H9 (cell line): ENCODE measurements around the gene GGA1. TPM values are rescaled to one million over a fixed set of nuclear protein-coding genes. Genes with fewer than 3 reads are reported as not detected.

Experiments used
- DNase-seq: peaks from one replicate; pipeline ENCODE4 v3.0.0-alpha.2; 2017
- H2AFZ ChIP-seq: one replicate; pipeline ENCODE4 v1.6.1; 2013; ENCODE audit warnings: mild to moderate bottlenecking, low read length, control low read depth, moderate library complexity
- H2AK5ac ChIP-seq: 2 replicates; pipeline ENCODE4 v1.6.1; 2013; ENCODE audit warnings: low read length, control low read depth, mixed read lengths; ENCODE audit not compliant: insufficient read length
- H2BK120ac ChIP-seq: one replicate; pipeline ENCODE4 v1.6.1; 2013; ENCODE audit warnings: low read depth, mild to moderate bottlenecking, low read length, control low read depth, inconsistent platforms; ENCODE audit not compliant: poor library complexity, severe bottlenecking
- H2BK12ac ChIP-seq: 2 replicates; pipeline ENCODE4 v1.6.1; 2013; ENCODE audit warnings: low read length, control low read depth, mixed read lengths, low read depth; ENCODE audit not compliant: insufficient read length
- H2BK15ac ChIP-seq: 2 replicates; pipeline ENCODE4 v1.6.1; 2013; ENCODE audit warnings: low read depth, low read length, control low read depth
- H2BK20ac ChIP-seq: one replicate; pipeline ENCODE4 v1.6.1; 2013; ENCODE audit warnings: low read depth, mild to moderate bottlenecking, low read length, control low read depth, inconsistent platforms; ENCODE audit not compliant: poor library complexity, severe bottlenecking
- H2BK5ac ChIP-seq: 2 replicates; pipeline ENCODE4 v1.6.1; 2013; ENCODE audit warnings: low read length, control low read depth, mixed read lengths; ENCODE audit not compliant: insufficient read length
- H3K14ac ChIP-seq: 2 replicates; pipeline ENCODE4 v1.6.1; 2013; ENCODE audit warnings: low read length, control low read depth; ENCODE audit not compliant: insufficient read depth
- H3K18ac ChIP-seq: 2 replicates; pipeline ENCODE4 v1.6.1; 2013; ENCODE audit warnings: low read depth, mild to moderate bottlenecking, mixed read lengths, low read length, control low read depth; ENCODE audit not compliant: insufficient read length
- H3K23ac ChIP-seq: 2 replicates; pipeline ENCODE4 v1.6.1; 2013; ENCODE audit warnings: low read length, control low read depth, mixed read lengths, low read depth; ENCODE audit not compliant: insufficient read length
- H3K23me2 ChIP-seq: 2 replicates; pipeline ENCODE4 v1.6.1; 2013; ENCODE audit warnings: low read depth, mild to moderate bottlenecking, mixed read lengths, low read length, control low read depth; ENCODE audit not compliant: insufficient read length, poor library complexity, severe bottlenecking
- H3K27ac ChIP-seq: 2 replicates; pipeline ENCODE4 v1.5.1; 2013; ENCODE audit warnings: low read length, control low read depth, mixed read lengths, low read depth; ENCODE audit not compliant: insufficient read length
- H3K27me3 ChIP-seq: 2 replicates; pipeline ENCODE4 v1.6.1; 2013; ENCODE audit warnings: low read length, control low read depth, inconsistent platforms; ENCODE audit not compliant: insufficient read depth
- H3K4ac ChIP-seq: 2 replicates; pipeline ENCODE4 v1.6.1; 2013; ENCODE audit warnings: low read depth, mild to moderate bottlenecking, control low read depth, inconsistent platforms, low read length, moderate library complexity
- H3K4me1 ChIP-seq: 2 replicates; pipeline ENCODE4 v1.6.1; 2013; ENCODE audit warnings: low read length, control low read depth, inconsistent platforms; ENCODE audit not compliant: insufficient read depth
- H3K4me2 ChIP-seq: 2 replicates; pipeline ENCODE4 v1.6.1; 2013; ENCODE audit warnings: low read length, control low read depth, mixed read lengths; ENCODE audit not compliant: insufficient read length, insufficient read depth
- H3K56ac ChIP-seq: 2 replicates; pipeline ENCODE4 v1.6.1; 2013; ENCODE audit warnings: low read depth, mild to moderate bottlenecking, mixed read lengths, low read length, control low read depth; ENCODE audit not compliant: insufficient read length
- H3K79me1 ChIP-seq: 2 replicates; pipeline ENCODE4 v1.6.1; 2013; ENCODE audit warnings: low read depth, mild to moderate bottlenecking, moderate library complexity, low read length, control low read depth, inconsistent platforms; ENCODE audit not compliant: insufficient read depth, poor library complexity, severe bottlenecking
- H3K79me2 ChIP-seq: 2 replicates; pipeline ENCODE4 v1.6.1; 2013; ENCODE audit warnings: low read length, control low read depth, inconsistent platforms; ENCODE audit not compliant: insufficient read depth
- H3K9ac ChIP-seq: 2 replicates; pipeline ENCODE4 v1.6.1; 2013; ENCODE audit warnings: low read length, control low read depth, mixed read lengths; ENCODE audit not compliant: insufficient read length; ENCODE audit errors: extremely low read depth
- H3K9me3 ChIP-seq: one replicate; pipeline ENCODE4 v1.6.1; 2013; ENCODE audit warnings: low read depth, low read length, inconsistent platforms; ENCODE audit not compliant: control insufficient read depth
- H3T11ph ChIP-seq: one replicate; pipeline ENCODE4 v1.6.1; 2013; ENCODE audit warnings: mild to moderate bottlenecking, low read length, control low read depth, inconsistent platforms
- H4K20me1 ChIP-seq: one replicate; pipeline ENCODE4 v1.6.1; 2013; ENCODE audit not compliant: control insufficient read depth, insufficient read length, insufficient read depth
- H4K5ac ChIP-seq: 2 replicates; pipeline ENCODE4 v1.6.1; 2013; ENCODE audit warnings: low read depth, mild to moderate bottlenecking, mixed read lengths, low read length, control low read depth; ENCODE audit not compliant: insufficient read length
- H4K8ac ChIP-seq: replicated peaks from 2 replicates; pipeline ENCODE4 v1.6.1; 2013; ENCODE audit warnings: low read length, control low read depth, mixed read lengths, low read depth; ENCODE audit not compliant: insufficient read length
- H4K91ac ChIP-seq: 2 replicates; pipeline ENCODE4 v1.6.1; 2013; ENCODE audit warnings: low read depth, mild to moderate bottlenecking, moderate library complexity, mixed read lengths, low read length, control low read depth; ENCODE audit not compliant: insufficient read length
- H3K27ac Mint-ChIP-seq, 3 experiments: 2 replicates in 2 of 3; 3 replicates in 1 of 3; pipeline ENCODE4 v1.8.0; 2020 to 2021; ENCODE audit warnings: mixed read lengths in 3 of 3, mild to moderate bottlenecking in 1 of 3, moderate library complexity in 1 of 3
- H3K27me3 Mint-ChIP-seq: 2 replicates; pipeline ENCODE4 v1.8.0; 2021; ENCODE audit warnings: low read depth, mild to moderate bottlenecking, moderate library complexity, mixed read lengths
- H3K36me3 Mint-ChIP-seq, 3 experiments: 2 replicates in 2 of 3; 3 replicates in 1 of 3; pipeline ENCODE4 v1.8.0; 2020 to 2021; ENCODE audit warnings: low read depth in 3 of 3, mixed read lengths in 3 of 3; ENCODE audit not compliant: insufficient read depth in 1 of 3
- H3K4me1 Mint-ChIP-seq, 2 experiments: 2 replicates each; pipeline ENCODE4 v1.8.0; 2020; ENCODE audit warnings: mixed read lengths in 2 of 2
- H3K4me3 Mint-ChIP-seq, 2 experiments: 2 replicates in 1 of 2; 3 replicates in 1 of 2; pipeline ENCODE4 v1.8.0; 2020 to 2021; ENCODE audit warnings: mild to moderate bottlenecking in 2 of 2, mixed read lengths in 2 of 2, moderate library complexity in 1 of 2
- H3K9me3 Mint-ChIP-seq, 2 experiments: 2 replicates in 1 of 2; 3 replicates in 1 of 2; pipeline ENCODE4 v1.8.0; 2020; ENCODE audit warnings: mild to moderate bottlenecking in 2 of 2, mixed read lengths in 2 of 2, moderate library complexity in 1 of 2
- CTCF ChIP-seq: fragments of 200-600 bp; sonication (generic); conservative IDR thresholded peaks from 3 replicates; pipeline ENCODE4 v1.8.0; 2021; ENCODE audit warnings: antibody characterized with exemption, mild to moderate bottlenecking
- WGBS: extraction: QIAGEN DNeasy Blood & Tissue Kit; methylation state at CpG from one replicate; pipeline ENCODE4 v1.1.7; 2013; ENCODE audit warnings: missing lambda C conversion rate, low lambda C conversion rate, mixed read lengths; ENCODE audit not compliant: insufficient read length; ENCODE audit errors: extremely low coverage; 5-methylcytosine and 5-hydroxymethylcytosine counted together
- total RNA-seq: library from RNA; stranded (reverse); gene quantifications from 2 replicates; pipeline ENCODE4 v1.2.1, GENCODE V29; 2021

The GGA1 gene
- total RNA-seq, 1 experiment from 2014 or later, result 61.7 TPM

- Histone ChIP-seq H3K23me2 (no peaks in the 10 kb centered on the region), H4K8ac (no peak overlapping the region), H3K27ac (no peak overlapping the region), H3K23ac (no peak overlapping the region), H2BK12ac (no peak overlapping the region), H3K9me3 (no peaks in the 10 kb centered on the region), H3K27me3 (no peaks in the 10 kb centered on the region), H2BK120ac (no peak overlapping the region), H3K4ac (no peak overlapping the region), H3K4me2 (no peak overlapping the region), H2AK5ac (no peak overlapping the region), H3K14ac (no peak overlapping the region), H2AFZ (no peak overlapping the region), H4K5ac (no peak overlapping the region), H2BK5ac (no peak overlapping the region), H3T11ph (no peak overlapping the region), H3K4me1 (no peaks in the 10 kb centered on the region), H3K79me1 (peaks cover 6% of the 10 kb centered on the region), H3K56ac (no peak overlapping the region), H3K79me2 (no peaks in the 10 kb centered on the region; the same call in 1 of the 2 replicates), H2BK20ac (no peak overlapping the region), H2BK15ac (no peak overlapping the region), H3K9ac (no peak overlapping the region), H4K91ac (no peak overlapping the region), H4K20me1 (no peaks in the 10 kb centered on the region), H3K18ac (no peak overlapping the region)
- no peak for DNase-seq
- Mint-ChIP-seq H3K4me1 (peaks cover 6 to 17% of the 10 kb centered on the region in 2 experiments; a peak in 3 of 4 replicates), H3K27ac (peak overlapping the region in 1 of 3 experiments; percentile 62; a peak in 1 of 7 replicates), H3K36me3 (peaks cover 13 to 38% (median 19%) of the 10 kb centered on the region in 3 experiments; a peak in 6 of 7 replicates), H3K4me3 (no peak overlapping the region), H3K27me3 (peaks cover 3% of the 10 kb centered on the region; the same call in 1 of the 2 replicates), H3K9me3 (no peaks in the 10 kb centered on the region)
- no peak for TF ChIP-seq CTCF
- no CpG with 5 or more reads among the region's 6 CpGs for WGBS
Measured at GRCh38 chr22:37669586-37669985, 61.0 kb downstream of the GGA1 start.
